ENCODE data around the gene NUP210L. TPM values are rescaled to one million over a fixed set of nuclear protein-coding genes. Genes with fewer than 3 reads are reported as not detected.

NUP210L gene
- total and polyA plus RNA-seq, 9 of the 15 experiments (the other 6 are each of a cell fraction or from before 2014, with no cell fraction given) = 0.01 to 0.04 TPM; not detected in 7

- TF ChIP-seq AFF1 (IDR thresholded peaks at IDR 0.05; ENCODE audit: low read depth in 1 of 2, partially characterized antibody in 2 of 2) = peak; percentile 9 to 90
- TF ChIP-seq TAF7 (tag; IDR thresholded peaks at IDR 0.05) = peak; percentile 59; the same call in 1 of the 2 replicates
- TF ChIP-seq SMAD3 (CRISPR knock-in tag; conservative IDR thresholded peaks at IDR 0.05) = no peak
- peak; percentile 55; the same call in 1 of the 2 replicates for TF ChIP-seq ARID4B (CRISPR knock-in tag; IDR thresholded peaks at IDR 0.05)
- 0 out of 2 replicates have a peak, but pooled peaks have one; percentile 65 for TF ChIP-seq BACH1 (tag; IDR thresholded peaks at IDR 0.05)
- TF ChIP-seq ZNF518B (CRISPR knock-in tag; IDR thresholded peaks at IDR 0.05) = no peak
- TF ChIP-seq NFE2 (IDR thresholded peaks at IDR 0.05; ENCODE audit: low read depth) = peak; percentile 5; the same call in 1 of the 2 replicates
- no peak for TF ChIP-seq DLX4 (CRISPR knock-in tag; IDR thresholded peaks at IDR 0.05)
- no peak for TF ChIP-seq TARDBP (IDR thresholded peaks at IDR 0.05)
- TF ChIP-seq NCOR1 (IDR thresholded peaks at IDR 0.05) = peak; percentile 86
- no peak for TF ChIP-seq FOXP4 (CRISPR knock-in tag; IDR thresholded peaks at IDR 0.05; ENCODE audit: borderline replicate concordance)
Observed at GRCh38 chr1:154157520-154158306, 2.8 kb upstream of the NUP210L start (continued).

All from K562 (cell line).